OCI-LY7 (cell line): ENCODE results near the gene MATR3. TPM values are rescaled to one million over a fixed set of nuclear protein-coding genes. Genes with fewer than 3 reads are reported as not detected.

Experiments
- BruUV-seq: library from RNA; stranded (reverse); fragments of 400-500 nt; replicated peaks from 2 replicates; lab custom pipeline; 2021; lab: Mats Ljungman, UMichigan
- CTCF ChIA-PET: fragments of 300-600 bp; sonication (Branson Sonifier 250); formaldehyde crosslinking; loops from one replicate; lab custom pipeline; 2022; ENCODE audit warnings: antibody characterized with exemption; ENCODE audit not compliant: unreplicated experiment; lab: Charles Lee
- POLR2A ChIA-PET: fragments of 300-600 bp; sonication (Branson Sonifier 250); formaldehyde crosslinking; loops from one replicate; lab custom pipeline; 2022; ENCODE audit warnings: antibody characterized with exemption; lab: Charles Lee
- DNase-seq: peaks from one replicate; pipeline ENCODE4 v3.0.0-alpha.2; 2015; ENCODE audit warnings: low spot score
- H2AFZ ChIP-seq: fragments of 200-600 bp; sonication (generic), shearing (Covaris generic); 2 replicates; pipeline ENCODE4 v1.6.1; 2014; ENCODE audit warnings: mild to moderate bottlenecking, antibody characterized with exemption, low read length, moderate library complexity
- H3K27ac ChIP-seq: fragments of 200-600 bp; sonication (generic); 2 replicates; pipeline ENCODE4 v1.5.1; 2014; ENCODE audit warnings: mixed run types, low read depth, mild to moderate bottlenecking, moderate library complexity, low read length, inconsistent platforms; ENCODE audit not compliant: poor library complexity, severe bottlenecking
- H3K36me3 ChIP-seq: fragments of 200-600 bp; sonication (generic); 2 replicates; pipeline ENCODE4 v1.6.1; 2014; ENCODE audit warnings: mild to moderate bottlenecking, antibody characterized with exemption, low read length, moderate library complexity, mixed read lengths; ENCODE audit not compliant: insufficient read depth
- H3K4me1 ChIP-seq: fragments of 200-600 bp; sonication (generic); 2 replicates; pipeline ENCODE4 v1.5.1; 2014; ENCODE audit warnings: mild to moderate bottlenecking, low read length; ENCODE audit not compliant: insufficient read depth, poor library complexity, severe bottlenecking
- H3K4me2 ChIP-seq: fragments of 200-600 bp; sonication (generic); 2 replicates; pipeline ENCODE4 v1.6.1; 2014; ENCODE audit warnings: mild to moderate bottlenecking, low read length
- H3K4me3 ChIP-seq: fragments of 200-600 bp; sonication (generic); 2 replicates; pipeline ENCODE4 v1.5.1; 2014; ENCODE audit warnings: mild to moderate bottlenecking, low read depth, low read length; ENCODE audit not compliant: poor library complexity, severe bottlenecking
- H3K79me2 ChIP-seq: fragments of 200-600 bp; sonication (generic); 2 replicates; pipeline ENCODE4 v1.6.1; 2016; ENCODE audit warnings: low read depth, mild to moderate bottlenecking, low read length, moderate library complexity, mixed read lengths; ENCODE audit not compliant: insufficient read depth
- H3K9me2 ChIP-seq: fragments of 200-600 bp; sonication (generic); 2 replicates; pipeline ENCODE4 v1.6.1; 2016; ENCODE audit warnings: mild to moderate bottlenecking, low read length, mixed read lengths; ENCODE audit not compliant: insufficient read depth
- H3K9me3 ChIP-seq: fragments of 200-600 bp; sonication (generic); 2 replicates; pipeline ENCODE4 v1.6.1; 2014; ENCODE audit warnings: mild to moderate bottlenecking, mixed run types, low read length, mixed read lengths
- H4K20me1 ChIP-seq: fragments of 200-600 bp; sonication (generic); 2 replicates; pipeline ENCODE4 v1.6.1; 2014; ENCODE audit warnings: mild to moderate bottlenecking, antibody characterized with exemption, low read length, moderate library complexity, mixed read lengths; ENCODE audit not compliant: insufficient read depth
- EZH2phosphoT487 ChIP-seq: fragments of 200-600 bp; sonication (generic); IDR thresholded peaks from 2 replicates; pipeline ENCODE4 v1.6.1; 2018; ENCODE audit warnings: low read depth, borderline replicate concordance, mild to moderate bottlenecking, mixed run types, antibody characterized with exemption, low read length, moderate library complexity, mixed read lengths
- intact Hi-C: fragments of 100-400 bp; cut with micrococcal nuclease; formaldehyde crosslinking; loops from one replicate; pipeline ENCODE4 v1.10.0; 2022; ENCODE audit not compliant: unreplicated experiment
- total RNA-seq, 2 experiments: library from RNA; depleted of rRNA in 1 of 2; stranded (reverse); fragments of >200 nt in 1 of 2; shearing (Covaris generic) in 1 of 2; gene quantifications; 2 replicates each; pipeline ENCODE4 v1.2.3, GENCODE V29; 2014 to 2022
- TF ChIP-seq, protein P1 (sequence below): fragments of 200-600 bp; sonication (generic); conservative IDR thresholded peaks from 2 replicates; pipeline ENCODE4 v1.5.1; 2014; ENCODE audit warnings: mild to moderate bottlenecking, antibody characterized with exemption, low read length, moderate library complexity, mixed read lengths

Gene MATR3
- total RNA-seq, 2 experiments from 2014 or later: 205 to 270 TPM

GRCh38 chr5:139340051-139340450 lies 46.5 kb downstream of the MATR3 start:
- Histone ChIP-seq H3K4me1 (peaks cover 30% of the 10 kb centered on the region), H3K27ac (no peak overlapping the region), H3K4me3 (no peak overlapping the region), H3K9me2 (no peaks in the 10 kb centered on the region), H3K36me3 (peaks cover 12% of the 10 kb centered on the region), H2AFZ (no peak overlapping the region), H3K79me2 (peaks cover 28% of the 10 kb centered on the region), H4K20me1 (peaks cover 18% of the 10 kb centered on the region; the same call in 1 of the 2 replicates), H3K9me3 (no peaks in the 10 kb centered on the region), H3K4me2 (no peak overlapping the region)
- DNase-seq: no peak
- intact Hi-C loops: loop anchor here (5.0 kb wide), 1 partner anchor 68 kb away; no protein-coding TSS in a partner anchor
- ChIA-PET POLR2A (interaction anchor here (0.7 to 1.1 kb wide), 3 partner anchors 33 to 89 kb away, joined by 3 to 4 read pairs (median 3); no protein-coding TSS in a partner anchor), CTCF (no interaction called here)
- TF ChIP-seq, protein P1, sequence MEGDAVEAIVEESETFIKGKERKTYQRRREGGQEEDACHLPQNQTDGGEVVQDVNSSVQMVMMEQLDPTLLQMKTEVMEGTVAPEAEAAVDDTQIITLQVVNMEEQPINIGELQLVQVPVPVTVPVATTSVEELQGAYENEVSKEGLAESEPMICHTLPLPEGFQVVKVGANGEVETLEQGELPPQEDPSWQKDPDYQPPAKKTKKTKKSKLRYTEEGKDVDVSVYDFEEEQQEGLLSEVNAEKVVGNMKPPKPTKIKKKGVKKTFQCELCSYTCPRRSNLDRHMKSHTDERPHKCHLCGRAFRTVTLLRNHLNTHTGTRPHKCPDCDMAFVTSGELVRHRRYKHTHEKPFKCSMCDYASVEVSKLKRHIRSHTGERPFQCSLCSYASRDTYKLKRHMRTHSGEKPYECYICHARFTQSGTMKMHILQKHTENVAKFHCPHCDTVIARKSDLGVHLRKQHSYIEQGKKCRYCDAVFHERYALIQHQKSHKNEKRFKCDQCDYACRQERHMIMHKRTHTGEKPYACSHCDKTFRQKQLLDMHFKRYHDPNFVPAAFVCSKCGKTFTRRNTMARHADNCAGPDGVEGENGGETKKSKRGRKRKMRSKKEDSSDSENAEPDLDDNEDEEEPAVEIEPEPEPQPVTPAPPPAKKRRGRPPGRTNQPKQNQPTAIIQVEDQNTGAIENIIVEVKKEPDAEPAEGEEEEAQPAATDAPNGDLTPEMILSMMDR: no peak
- no peak for TF ChIP-seq EZH2phosphoT487
- BruUV-seq: no TSS peak

- Histone ChIP-seq H3K4me3 (peak overlapping the region; percentile 88), H3K36me3 (peaks cover 22% of the 10 kb centered on the region), H3K9me3 (no peaks in the 10 kb centered on the region), H3K79me2 (peaks cover 40% of the 10 kb centered on the region), H3K4me2 (peak overlapping the region; percentile 97), H3K27ac (peak overlapping the region; percentile 92), H3K9me2 (no peaks in the 10 kb centered on the region), H2AFZ (peak overlapping the region; percentile 86), H4K20me1 (peaks cover 18% of the 10 kb centered on the region; the same call in 1 of the 2 replicates), H3K4me1 (peaks cover 30% of the 10 kb centered on the region)
- ChIA-PET CTCF (interaction anchor here (0.5 to 0.8 kb wide), 3 partner anchors 8 to 120 kb away, joined by 3 to 10 read pairs (median 5); no protein-coding TSS in a partner anchor), POLR2A (interaction anchor here (0.8 to 1.8 kb wide), 4 partner anchors 13 to 47 kb away, joined by 3 to 8 read pairs (median 5); partner anchors contain the start of gene MATR3)
- intact Hi-C loops: loop anchor here (1.0 to 5.0 kb wide), 4 partner anchors 47 to 90 kb away; no protein-coding TSS in a partner anchor
- BruUV-seq: no TSS peak
- TF ChIP-seq EZH2phosphoT487: no peak
- TF ChIP-seq, protein P1: no peak
- no peak for DNase-seq
Observed at GRCh38 chr5:139341187-139341688, 47.7 kb downstream of the MATR3 start.
